Lung (tissue), 12 donors: ENCODE measurements around the gene CPED1. TPM values are rescaled to one million over a fixed set of nuclear protein-coding genes. Genes with fewer than 3 reads are reported as not detected.

Experiments
- ATAC-seq: fragments of 200-7000 bp; cut with Tn5 transposase; one replicate; pipeline ENCODE4 v1.9.1; 2020; ENCODE audit warnings: moderate number of reproducible peaks; ENCODE audit not compliant: insufficient read depth, low FRiP score
- DNase-seq, 3 donors: peaks; one replicate each; pipeline ENCODE4 v3.0.0-alpha.2; 2013 to 2017
- H3K27ac ChIP-seq, 2 donors: one replicate each; pipeline ENCODE4 v1.5.1; 2013; ENCODE audit warnings: mild to moderate bottlenecking in 2 of 2, moderate library complexity in 2 of 2, control low read depth in 1 of 2, inconsistent platforms in 1 of 2, low read depth in 1 of 2, low read length in 1 of 2
- H3K27me3 ChIP-seq, 3 donors: one replicate each; pipeline ENCODE4 v1.5.1; 2013; ENCODE audit warnings: low read length in 2 of 3; ENCODE audit not compliant: control insufficient read depth in 3 of 3, insufficient read depth in 3 of 3
- H3K36me3 ChIP-seq, 4 donors: one replicate each; pipeline ENCODE4 v1.5.1; 2013; ENCODE audit warnings: low read length in 4 of 4, mild to moderate bottlenecking in 1 of 4, moderate library complexity in 1 of 4; ENCODE audit not compliant: control insufficient read depth in 4 of 4, insufficient read depth in 4 of 4
- H3K4me1 ChIP-seq, 5 donors: one replicate each; pipeline ENCODE4 v1.5.1; 2013; ENCODE audit warnings: low read length in 5 of 5, mild to moderate bottlenecking in 2 of 5, moderate library complexity in 1 of 5; ENCODE audit not compliant: control insufficient read depth in 5 of 5, insufficient read depth in 5 of 5
- H3K4me3 ChIP-seq: one replicate; pipeline ENCODE4 v1.5.1; 2013; ENCODE audit warnings: mild to moderate bottlenecking, control low read depth, moderate library complexity
- H3K9ac ChIP-seq, 2 donors: one replicate each; pipeline ENCODE4 v1.5.1; 2013; ENCODE audit warnings: low read length in 2 of 2, control low read depth in 1 of 2; ENCODE audit not compliant: insufficient read depth in 1 of 2
- H3K9me3 ChIP-seq, 4 donors: one replicate each; pipeline ENCODE4 v1.5.1; 2013; ENCODE audit warnings: low read length in 3 of 4, mild to moderate bottlenecking in 1 of 4, moderate library complexity in 1 of 4; ENCODE audit not compliant: control insufficient read depth in 4 of 4, insufficient read depth in 3 of 4
- CTCF ChIP-seq: IDR thresholded peaks from 2 replicates; pipeline ENCODE4 v1.5.1; 2012; ENCODE audit warnings: mild to moderate bottlenecking; ENCODE audit errors: control extremely low read depth, extremely low read depth
- WGBS, 2 donors: extraction: QIAGEN DNeasy Blood & Tissue Kit; methylation state at CpG; one replicate each; pipeline ENCODE4 v1.1.7; 2013; 5-methylcytosine and 5-hydroxymethylcytosine counted together
- polyA plus RNA-seq, 2 donors: library from polyadenylated mRNA; stranded (reverse); fragments of 200-250 nt; gene quantifications; one replicate each; pipeline ENCODE4 v1.2.1, GENCODE V29; 2013
- total RNA-seq, 2 donors: library from RNA; depleted of rRNA in 1 of 2; stranded (reverse); fragments of >200 nt in 1 of 2; gene quantifications; one replicate each; pipeline ENCODE4 v1.2.1, GENCODE V29; 2014 to 2021
- donor health status: control.
- donor health status: control.
- donor health status: Bipolar disorder and iron deficiency.
- donor health status: healthy.
- donor health status: DM: yes; HTN: yes; CAD: no.

Gene CPED1
- total and polyA plus RNA-seq, 4 donors: 1.8 to 32.3 (median 7.4) TPM

- 69 to 76% methylated on average over 3 of the region's 3 CpGs for WGBS, 2 donors
- no peak overlapping the region for H3K9ac ChIP-seq
- H3K27me3 ChIP-seq: no peaks in the 10 kb centered on the region
- TF ChIP-seq CTCF: no peak
- H3K4me3 ChIP-seq: no peak overlapping the region
- no peaks in the 10 kb centered on the region for H3K9me3 ChIP-seq
- ATAC-seq (no peak), DNase-seq (no peak)
- peaks cover 0 to 11% (median 0%) of the 10 kb centered on the region in 4 donors for H3K36me3 ChIP-seq
- H3K4me1 ChIP-seq: no peaks in the 10 kb centered on the region
- H3K27ac ChIP-seq: no peak overlapping the region
Measured at GRCh38 chr7:121275204-121275603, 286.7 kb downstream of the CPED1 start.

- no peak overlapping the region for H3K4me3 ChIP-seq
- 76% methylated on average over 3 of the region's 3 CpGs for WGBS, 2 donors
- peaks cover 0 to 11% (median 0%) of the 10 kb centered on the region in 4 donors for H3K36me3 ChIP-seq
- no peaks in the 10 kb centered on the region for H3K9me3 ChIP-seq
- DNase-seq (no peak), ATAC-seq (no peak)
- no peaks in the 10 kb centered on the region for H3K4me1 ChIP-seq
- no peak for TF ChIP-seq CTCF
- no peak overlapping the region for H3K9ac ChIP-seq
- no peaks in the 10 kb centered on the region for H3K27me3 ChIP-seq
- H3K27ac ChIP-seq: no peak overlapping the region
Measured at GRCh38 chr7:121276313-121276712, 287.8 kb downstream of the CPED1 start.

GRCh38 chr7:121278120-121279021 is 289.9 kb downstream of the CPED1 start:
- TF ChIP-seq CTCF: no peak
- DNase-seq: no peak
- no peak for ATAC-seq
- H3K9me3 ChIP-seq: no peaks in the 10 kb centered on the region
- WGBS, 2 donors: 74 to 88% methylated on average over 2 of the region's 2 CpGs
- H3K27ac ChIP-seq: no peak overlapping the region
- H3K4me3 ChIP-seq: no peak overlapping the region
- peaks cover 0 to 2% (median 0%) of the 10 kb centered on the region in 5 donors for H3K4me1 ChIP-seq
- peaks cover 0 to 3% (median 0%) of the 10 kb centered on the region in 4 donors for H3K36me3 ChIP-seq
- no peak overlapping the region for H3K9ac ChIP-seq
- H3K27me3 ChIP-seq: no peaks in the 10 kb centered on the region
